Measurements from ENCODE around the gene TOR2A. TPM values are rescaled to one million over a fixed set of nuclear protein-coding genes. Genes with fewer than 3 reads are reported as not detected.

The TOR2A gene
- polyA plus RNA-seq, 3 donors = 57.4 to 63.8 (median 60.0) TPM

DNA sequence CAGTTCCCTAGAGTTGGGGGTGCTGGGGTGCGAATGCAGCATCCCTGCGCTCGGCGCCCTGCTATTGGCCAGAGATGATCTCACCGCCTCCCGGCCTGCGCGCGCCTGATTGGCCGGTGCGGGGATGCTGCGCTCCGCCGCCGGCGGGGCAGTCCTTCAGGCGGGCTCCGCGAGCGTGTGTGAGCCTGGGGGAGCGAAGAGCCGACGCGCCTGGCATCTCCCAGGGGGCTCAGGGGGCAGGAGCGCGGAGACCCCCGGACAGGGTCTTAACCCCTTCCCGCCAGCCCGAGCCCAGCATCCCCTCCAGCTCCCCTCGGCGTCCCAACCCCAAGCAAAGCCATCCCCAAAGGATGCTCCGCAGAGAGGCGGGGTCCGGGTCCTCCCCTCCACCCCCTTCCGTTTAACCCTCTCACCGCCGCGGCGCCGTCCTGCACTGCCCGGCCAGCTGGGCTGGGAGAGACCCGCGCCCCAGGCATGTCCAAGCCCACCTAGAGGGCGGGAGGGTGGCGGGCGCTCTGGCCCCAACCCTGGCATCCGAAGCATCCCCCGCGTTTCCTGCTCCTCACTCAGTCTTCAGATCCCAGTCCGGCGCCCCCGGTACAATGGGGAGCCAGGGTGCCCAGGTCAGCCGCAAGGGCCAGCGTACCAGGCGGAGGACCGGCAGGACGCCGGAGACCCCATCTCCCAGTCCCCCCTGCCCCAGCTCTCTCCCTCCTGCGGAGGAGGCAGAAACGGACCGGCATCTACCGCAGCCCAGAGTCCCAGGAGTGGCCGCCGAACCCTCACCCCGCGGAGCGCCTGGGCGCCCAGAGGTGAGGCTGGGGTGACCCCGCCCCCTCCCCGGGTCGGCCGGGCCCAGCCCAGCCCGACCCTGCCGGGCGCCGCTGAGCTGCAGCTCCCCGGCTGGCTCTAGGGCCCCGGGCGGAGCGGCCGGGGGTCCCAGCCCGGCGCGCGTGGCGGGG, 19.3 kb upstream of the TOR2A start:
- Histone ChIP-seq H3K36me3 (replicated peaks in 1 of 2; ENCODE audit: control insufficient read depth in 1 of 2, insufficient read depth in 2 of 2, low read length in 2 of 2) (peaks cover 65 to 92% of the 10 kb centered on the region in 2 donors), H3K9ac (ENCODE audit: insufficient read depth, low read length, poor library complexity, severe bottlenecking) (no peak overlapping the region), H3K27ac (ENCODE audit: low read depth in 1 of 2, low read length in 2 of 2) (no peak overlapping the region), H3K4me3 (replicated peaks in 1 of 3; ENCODE audit: low read depth in 2 of 3, low read length in 3 of 3) (no peak overlapping the region), H4K20me1 (ENCODE audit: insufficient read depth, low read length) (peaks cover 96% of the 10 kb centered on the region), H3K27me3 (ENCODE audit: control insufficient read depth in 2 of 2, insufficient read depth in 2 of 2, low read length in 2 of 2) (no peaks in the 10 kb centered on the region), H3K79me2 (ENCODE audit: insufficient read depth, low read length) (peaks cover 61% of the 10 kb centered on the region), H2AFZ (ENCODE audit: insufficient read depth, low read depth, low read length, poor library complexity, severe bottlenecking) (no peak overlapping the region), H3K4me1 (ENCODE audit: control insufficient read depth in 1 of 2, insufficient read depth in 2 of 2, low read length in 2 of 2) (no peaks in the 10 kb centered on the region), H3K9me3 (replicated peaks in 1 of 2; ENCODE audit: control insufficient read depth in 1 of 2, insufficient read depth in 1 of 2, low read length in 2 of 2) (no peaks in the 10 kb centered on the region), H3K4me2 (replicated peaks; ENCODE audit: extremely low read depth, low read length, poor library complexity, severe bottlenecking) (no peak overlapping the region)
- 97% methylated on average over 61 of the region's 86 CpGs for WGBS (ENCODE audit: insufficient coverage)
- Mint-ChIP-seq H3K4me1 (no peaks in the 10 kb centered on the region), H3K27ac (no peak overlapping the region), H3K36me3 (peaks cover 47 to 84% of the 10 kb centered on the region in 2 donors), H3K9me3 (no peaks in the 10 kb centered on the region), H3K4me3 (no peak overlapping the region), H3K27me3 (ENCODE audit: low read depth in 3 of 3) (peaks cover 0 to 1% (median 1%) of the 10 kb centered on the region in 3 donors)
- DNase-seq = no peak
- TF ChIP-seq, protein P1, sequence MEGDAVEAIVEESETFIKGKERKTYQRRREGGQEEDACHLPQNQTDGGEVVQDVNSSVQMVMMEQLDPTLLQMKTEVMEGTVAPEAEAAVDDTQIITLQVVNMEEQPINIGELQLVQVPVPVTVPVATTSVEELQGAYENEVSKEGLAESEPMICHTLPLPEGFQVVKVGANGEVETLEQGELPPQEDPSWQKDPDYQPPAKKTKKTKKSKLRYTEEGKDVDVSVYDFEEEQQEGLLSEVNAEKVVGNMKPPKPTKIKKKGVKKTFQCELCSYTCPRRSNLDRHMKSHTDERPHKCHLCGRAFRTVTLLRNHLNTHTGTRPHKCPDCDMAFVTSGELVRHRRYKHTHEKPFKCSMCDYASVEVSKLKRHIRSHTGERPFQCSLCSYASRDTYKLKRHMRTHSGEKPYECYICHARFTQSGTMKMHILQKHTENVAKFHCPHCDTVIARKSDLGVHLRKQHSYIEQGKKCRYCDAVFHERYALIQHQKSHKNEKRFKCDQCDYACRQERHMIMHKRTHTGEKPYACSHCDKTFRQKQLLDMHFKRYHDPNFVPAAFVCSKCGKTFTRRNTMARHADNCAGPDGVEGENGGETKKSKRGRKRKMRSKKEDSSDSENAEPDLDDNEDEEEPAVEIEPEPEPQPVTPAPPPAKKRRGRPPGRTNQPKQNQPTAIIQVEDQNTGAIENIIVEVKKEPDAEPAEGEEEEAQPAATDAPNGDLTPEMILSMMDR (IDR thresholded peaks at IDR 0.05) = no peak
- intact Hi-C loops (cut with micrococcal nuclease) = no loop called here

DNA sequence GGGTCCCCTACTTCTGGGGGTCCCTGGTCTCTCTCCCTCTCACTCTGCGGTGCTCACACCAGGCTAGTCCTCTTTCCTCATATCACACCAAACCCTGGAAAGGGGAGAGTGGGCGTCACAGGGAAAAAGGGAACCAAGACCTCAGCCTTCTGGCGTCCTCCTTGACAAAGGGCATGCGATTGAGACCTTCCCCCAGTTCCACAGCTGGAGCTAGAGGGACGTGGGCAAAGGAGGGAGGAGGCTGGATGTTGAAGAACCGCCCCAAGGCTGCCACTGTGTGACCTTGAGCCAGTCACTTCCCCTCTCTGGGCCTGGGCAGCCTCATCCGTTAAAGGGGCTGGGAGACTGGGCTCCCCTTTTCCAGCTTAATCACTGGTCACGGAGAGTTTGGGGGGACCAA, 18.5 kb upstream of the TOR2A start:
- H3K36me3 ChIP-seq (replicated peaks in 1 of 2; ENCODE audit: control insufficient read depth in 1 of 2, insufficient read depth in 2 of 2, low read length in 2 of 2) = peaks cover 68 to 92% of the 10 kb centered on the region in 2 donors
- H3K27ac Mint-ChIP-seq = peak overlapping the region in 2 of 7 donors; percentile 31 to 33
- intact Hi-C loops (cut with micrococcal nuclease) = no loop called here

More for the DNA sequence above, 18.5 kb upstream of the TOR2A start:
- Histone ChIP-seq H3K79me2 (ENCODE audit: insufficient read depth, low read length) (peaks cover 57% of the 10 kb centered on the region), H3K9me3 (replicated peaks in 1 of 2; ENCODE audit: control insufficient read depth in 1 of 2, insufficient read depth in 1 of 2, low read length in 2 of 2) (no peaks in the 10 kb centered on the region), H3K9ac (ENCODE audit: insufficient read depth, low read length, poor library complexity, severe bottlenecking) (no peak overlapping the region), H3K27me3 (ENCODE audit: control insufficient read depth in 2 of 2, insufficient read depth in 2 of 2, low read length in 2 of 2) (no peaks in the 10 kb centered on the region), H3K4me2 (replicated peaks; ENCODE audit: extremely low read depth, low read length, poor library complexity, severe bottlenecking) (no peak overlapping the region), H3K4me3 (replicated peaks in 1 of 3; ENCODE audit: low read depth in 2 of 3, low read length in 3 of 3) (no peak overlapping the region), H3K4me1 (ENCODE audit: control insufficient read depth in 1 of 2, insufficient read depth in 2 of 2, low read length in 2 of 2) (no peaks in the 10 kb centered on the region), H3K27ac (ENCODE audit: low read depth in 1 of 2, low read length in 2 of 2) (peak overlapping the region in 1 of 2 donors; percentile 20), H2AFZ (ENCODE audit: insufficient read depth, low read depth, low read length, poor library complexity, severe bottlenecking) (no peak overlapping the region), H4K20me1 (ENCODE audit: insufficient read depth, low read length) (peaks cover 96% of the 10 kb centered on the region)
- peaks cover 0 to 1% (median 1%) of the 10 kb centered on the region in 3 donors for H3K27me3 Mint-ChIP-seq (ENCODE audit: low read depth in 3 of 3)
- TF ChIP-seq, protein P1 (IDR thresholded peaks at IDR 0.05) = no peak
- no peak for DNase-seq
- H3K36me3 Mint-ChIP-seq = peaks cover 48 to 84% of the 10 kb centered on the region in 2 donors
- H3K9me3 Mint-ChIP-seq = no peaks in the 10 kb centered on the region
- no peak overlapping the region for H3K4me3 Mint-ChIP-seq
- WGBS (ENCODE audit: insufficient coverage) = 60% methylated on average over 3 of the region's 8 CpGs
- no peaks in the 10 kb centered on the region for H3K4me1 Mint-ChIP-seq

All from CD14-positive monocyte (primary cell).